GM18907 (cell line): Measurements from ENCODE around the gene GPR148.
"Not testable (repeated sequence)": the region's sequence is repeated elsewhere in the genome, so short reads cannot be mapped to it uniquely, and the experiment has no call there.

ENCODE experiments used
- ATAC-seq: cut with Tn5 transposase; IDR thresholded peaks from one replicate; pipeline ENCODE4 v1.9.1; 2021; ENCODE audit warnings: mild to moderate bottlenecking, moderate library complexity; ENCODE audit not compliant: unreplicated experiment

GPR148 gene, protein sequence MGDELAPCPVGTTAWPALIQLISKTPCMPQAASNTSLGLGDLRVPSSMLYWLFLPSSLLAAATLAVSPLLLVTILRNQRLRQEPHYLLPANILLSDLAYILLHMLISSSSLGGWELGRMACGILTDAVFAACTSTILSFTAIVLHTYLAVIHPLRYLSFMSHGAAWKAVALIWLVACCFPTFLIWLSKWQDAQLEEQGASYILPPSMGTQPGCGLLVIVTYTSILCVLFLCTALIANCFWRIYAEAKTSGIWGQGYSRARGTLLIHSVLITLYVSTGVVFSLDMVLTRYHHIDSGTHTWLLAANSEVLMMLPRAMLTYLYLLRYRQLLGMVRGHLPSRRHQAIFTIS

GRCh38 chr2:130728549-130729316 is at the start of gene GPR148:
TSS of gene GPR148 (plus strand) at chr2:130729070. CDS start at chr2:130729152, 82 bp downstream.
- no peak for ATAC-seq

DNA sequence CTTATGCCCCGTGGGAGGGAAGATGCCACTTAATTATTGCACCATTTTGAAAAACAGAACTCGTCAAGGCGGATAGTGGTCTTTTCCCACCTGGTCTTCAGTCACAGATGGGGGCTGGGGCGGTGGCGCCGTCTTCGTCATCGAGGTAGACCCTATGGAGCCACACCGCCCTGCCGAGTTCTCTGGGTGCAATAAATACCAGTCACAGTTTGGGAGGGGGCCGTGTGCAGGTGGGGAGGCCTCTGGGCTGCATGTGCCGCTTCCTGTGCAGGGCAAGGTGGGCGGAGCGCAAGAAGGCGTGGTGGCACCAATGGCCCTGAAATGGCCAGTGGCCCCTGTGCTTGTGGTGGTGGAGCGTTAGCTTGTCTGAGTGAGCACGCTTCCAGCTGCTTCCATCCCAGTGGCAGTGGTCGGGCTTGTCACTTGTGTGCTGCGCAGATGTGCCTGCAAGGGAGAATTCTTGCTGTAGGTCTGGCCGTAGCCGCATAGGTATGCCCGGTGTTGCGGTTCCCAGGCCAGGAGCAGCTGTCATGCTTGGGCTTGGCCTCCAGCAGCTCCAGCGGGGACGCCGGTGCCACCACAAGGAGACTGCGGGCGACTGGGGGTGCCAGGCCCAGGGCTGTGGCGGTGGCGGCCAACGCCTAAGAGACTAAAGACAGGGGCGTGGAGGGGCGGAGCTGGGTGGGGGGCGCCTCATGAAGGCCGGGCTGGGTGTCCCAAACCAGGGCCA is 36.7 kb upstream of the GPR148 start:
- not testable (repeated sequence) for ATAC-seq

- not testable (repeated sequence) for ATAC-seq
These were observed 35.4 kb upstream of the GPR148 start for GRCh38 chr2:130693474-130693873.

- not testable (repeated sequence) for ATAC-seq
These were observed 25.6 kb upstream of the GPR148 start for GRCh38 chr2:130703250-130703649.

GRCh38 chr2:130714795-130715194 is 14.1 kb upstream of the GPR148 start:
- not testable (repeated sequence) for ATAC-seq

- no peak for ATAC-seq
These were observed 8.8 kb upstream of the GPR148 start for GRCh38 chr2:130720036-130720435.

GRCh38 chr2:130720528-130720927 is 8.3 kb upstream of the GPR148 start:
- ATAC-seq, result no peak

- no peak for ATAC-seq
These were observed 4.4 kb upstream of the GPR148 start for GRCh38 chr2:130724455-130724854.

DNA sequence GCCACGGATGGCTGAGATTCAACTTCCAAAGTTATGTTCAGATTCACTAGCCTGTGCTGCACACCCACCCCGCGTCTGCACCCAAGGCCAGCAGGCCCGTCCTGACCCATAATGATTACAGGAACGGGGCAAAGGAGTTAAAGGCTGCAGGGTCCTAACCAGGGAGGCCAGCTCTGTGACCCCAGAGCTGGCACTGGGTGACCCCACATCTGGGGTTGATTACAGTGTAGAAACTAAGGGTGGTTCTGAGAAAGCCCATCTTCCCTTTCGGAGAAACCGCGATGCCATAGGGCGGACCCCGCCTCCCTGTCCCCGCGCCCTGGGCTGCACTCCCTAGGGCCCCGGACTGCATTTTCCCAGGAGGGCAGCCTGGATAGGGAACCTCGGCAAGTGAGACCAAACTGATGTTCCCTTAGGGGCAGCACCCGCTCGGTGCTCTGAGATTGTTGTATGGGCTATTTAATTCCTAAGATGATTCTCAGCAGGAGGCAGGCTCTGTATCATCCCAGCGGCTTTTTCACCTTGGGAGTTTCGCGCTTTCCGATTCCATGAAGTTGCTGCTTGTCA is 2.2 kb upstream of the GPR148 start:
- ATAC-seq, result no peak

GRCh38 chr2:130727286-130727924 is 1.5 kb upstream of the GPR148 start:
- ATAC-seq, result peak; percentile 92

- ATAC-seq, result peak; percentile 32
These were observed 839 bp upstream of the GPR148 start for GRCh38 chr2:130728007-130728454.

- ATAC-seq, result no peak
These were observed 741 bp downstream of the GPR148 start for GRCh38 chr2:130729322-130730299.

GRCh38 chr2:130732257-130732656 is 3.4 kb downstream of the GPR148 start:
- ATAC-seq, result not testable (repeated sequence)

DNA sequence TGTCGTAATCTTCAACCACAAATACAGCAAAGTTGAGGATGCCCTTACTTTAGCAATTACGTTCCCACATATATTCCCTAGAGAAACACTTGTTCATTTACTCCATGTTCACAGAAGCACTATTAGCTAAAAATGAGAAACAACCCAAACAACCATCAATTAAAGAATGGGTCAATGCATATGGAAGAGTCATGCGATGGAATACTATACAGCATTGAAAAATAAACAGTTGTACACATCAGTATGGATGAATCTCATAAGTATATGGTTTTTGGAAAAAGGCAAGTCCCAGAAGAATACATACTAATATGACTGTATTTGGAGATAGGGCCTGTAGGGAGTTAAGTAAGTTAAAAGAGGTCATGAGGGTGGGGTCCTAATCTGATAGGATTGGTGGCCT is 6.3 kb downstream of the GPR148 start:
- no peak for ATAC-seq

GRCh38 chr2:130736487-130736886 is 7.6 kb downstream of the GPR148 start:
- ATAC-seq, result no peak

DNA sequence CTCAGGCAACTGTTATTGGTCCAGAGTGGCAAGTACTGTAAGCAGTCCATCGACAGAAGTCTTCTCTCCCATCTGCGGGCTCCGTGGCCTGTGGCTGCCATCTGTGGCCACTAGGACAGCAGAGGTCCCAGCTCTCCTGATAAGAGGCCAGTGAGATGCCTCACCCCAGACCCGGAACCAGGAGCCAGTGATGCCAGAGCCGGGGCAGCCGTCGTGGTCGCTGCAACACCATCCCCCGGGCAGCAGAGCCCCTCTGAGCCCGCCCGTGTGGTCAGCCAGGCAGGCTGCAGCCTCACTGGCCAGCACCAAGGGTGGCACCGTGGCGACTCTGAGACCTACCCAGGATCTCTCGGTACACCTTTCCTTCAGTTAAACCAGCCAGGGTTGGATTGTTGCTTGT is 8.7 kb downstream of the GPR148 start:
- no peak for ATAC-seq

GRCh38 chr2:130740671-130741070 is 11.8 kb downstream of the GPR148 start:
- ATAC-seq, result no peak

DNA sequence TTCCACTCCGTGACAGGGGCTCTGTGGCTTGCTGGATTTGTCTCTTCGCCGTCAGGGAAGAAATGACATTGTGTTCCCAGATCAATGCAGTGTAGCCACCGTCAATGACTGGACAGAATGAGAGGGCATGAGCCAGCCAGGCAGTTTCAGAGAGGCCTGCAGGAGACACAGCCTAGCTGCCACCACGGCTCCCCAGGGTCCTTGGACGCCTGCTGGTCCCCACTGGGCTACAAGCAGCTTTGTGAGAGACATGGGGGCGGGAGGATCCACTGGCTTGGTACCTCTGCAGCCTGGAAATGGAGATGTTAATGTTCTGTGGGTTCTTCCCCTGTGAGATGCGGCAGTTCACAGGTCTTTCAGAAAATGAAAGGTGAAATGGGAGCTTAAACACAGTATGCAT is 14.4 kb downstream of the GPR148 start:
- ATAC-seq, result no peak
